Gastroesophageal sphincter (tissue), 4 donors: ENCODE measurements around the gene SIGLEC6. TPM values are rescaled to one million over a fixed set of nuclear protein-coding genes. Genes with fewer than 3 reads are reported as not detected.

Source experiments
- ATAC-seq: fragments of 150-250 bp; one replicate; pipeline ENCODE4 v1.9.1; 2016; ENCODE audit warnings: mild to moderate bottlenecking, moderate library complexity
- H3K27ac ChIP-seq, 4 donors: fragments of 200-600 bp; sonication (generic) in 3 of 4; 1 replicate in 3 of 4; 2 replicates in 1 of 4; pipeline ENCODE4 v1.5.1; 2016 to 2019
- H3K27me3 ChIP-seq: fragments of 200-600 bp; sonication (generic); one replicate; pipeline ENCODE4 v1.5.1; 2019
- H3K36me3 ChIP-seq, 2 donors: fragments of 200-600 bp; sonication (generic); one replicate each; pipeline ENCODE4 v1.5.1; 2019; ENCODE audit warnings: control low read depth in 1 of 2
- H3K4me1 ChIP-seq, 3 donors: fragments of 200-600 bp; sonication (generic); 1 replicate in 2 of 3; 2 replicates in 1 of 3; pipeline ENCODE4 v1.5.1; 2016 to 2019; ENCODE audit warnings: control low read depth in 2 of 3
- H3K4me3 ChIP-seq, 2 donors: fragments of 200-600 bp; sonication (generic); one replicate each; pipeline ENCODE4 v1.5.1; 2019; ENCODE audit warnings: mild to moderate bottlenecking in 1 of 2, moderate library complexity in 1 of 2
- H3K9me3 ChIP-seq, 3 donors: fragments of 200-600 bp; sonication (generic); one replicate each; pipeline ENCODE4 v1.5.1; 2017 to 2019; ENCODE audit warnings: control low read depth in 2 of 3
- EP300 ChIP-seq: sonication (generic); formaldehyde crosslinking; IDR thresholded peaks from one replicate; pipeline ENCODE4 v1.6.1; 2017; ENCODE audit warnings: antibody characterized with exemption, mild to moderate bottlenecking
- POLR2A ChIP-seq, 2 donors: fragments of 450-650 bp; IDR thresholded peaks; one replicate each; pipeline ENCODE4 v1.6.1; 2017; ENCODE audit warnings: antibody characterized with exemption in 2 of 2, mild to moderate bottlenecking in 2 of 2, moderate library complexity in 1 of 2
- POLR2AphosphoS5 ChIP-seq: sonication (generic); formaldehyde crosslinking; IDR thresholded peaks from one replicate; pipeline ENCODE4 v1.6.1; 2017; ENCODE audit warnings: antibody characterized with exemption
- WGBS, 2 donors: methylation state at CpG; one replicate each; pipeline ENCODE4 v1.1.5; 2018; ENCODE audit warnings: low coverage in 1 of 2; 5-methylcytosine and 5-hydroxymethylcytosine counted together
- total RNA-seq, 4 donors: library from RNA; depleted of rRNA; stranded (reverse); fragments of >200 nt; gene quantifications; one replicate each; pipeline ENCODE4 v1.1.0, GENCODE V29; 2016
- TF ChIP-seq, protein P1 (sequence below), 4 experiments: fragments of 200-600 bp in 2 of 4; fragments of 450-650 bp in 2 of 4; sonication (generic) in 1 of 4; IDR thresholded peaks; one replicate each; pipeline ENCODE4 v1.5.1; 2017 to 2019; ENCODE audit warnings: antibody characterized with exemption in 4 of 4, mild to moderate bottlenecking in 2 of 4, moderate library complexity in 2 of 4

SIGLEC6 gene
- total RNA-seq, 4 donors from 2014 or later = 0.59 to 3.9 (median 3.1) TPM

DNA sequence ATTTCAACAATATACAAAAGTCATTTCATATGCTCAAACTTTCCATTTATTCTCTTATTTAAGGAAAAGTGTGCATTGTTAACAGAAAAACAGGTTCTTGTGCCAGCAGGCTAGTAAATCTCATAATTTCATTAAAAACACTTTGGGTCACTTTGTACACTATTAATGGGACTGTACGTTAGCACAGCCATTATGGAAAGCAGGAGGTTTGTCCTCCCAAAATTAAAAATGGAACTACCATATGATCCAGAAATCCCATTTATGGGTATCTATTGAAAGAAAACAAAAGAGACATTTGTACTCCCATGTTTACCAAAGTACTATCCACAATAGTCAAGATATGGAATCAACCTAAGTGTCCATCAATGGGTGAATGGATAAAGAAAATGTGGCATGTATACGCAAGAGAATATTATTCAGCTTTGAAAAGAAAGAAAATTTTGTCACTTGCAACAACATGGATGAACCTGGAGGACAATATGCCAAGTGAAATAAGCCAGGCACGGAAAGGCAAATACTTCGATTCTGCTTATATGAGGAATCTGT is 8.4 kb upstream of the SIGLEC6 start:
- Histone ChIP-seq H3K27ac (no peak overlapping the region), H3K4me3 (no peak overlapping the region), H3K4me1 (no peaks in the 10 kb centered on the region), H3K27me3 (peaks cover 63% of the 10 kb centered on the region), H3K36me3 (no peaks in the 10 kb centered on the region), H3K9me3 (peaks cover 0 to 3% (median 0%) of the 10 kb centered on the region in 3 donors)
- 72 to 78% methylated on average over 4 of the region's 4 CpGs for whole genome bisulfite sequencing, 2 donors
- TF ChIP-seq EP300 (no peak), POLR2AphosphoS5 (no peak), POLR2A (IDR thresholded peaks at IDR 0.05) (no peak)
- TF ChIP-seq, protein P1, sequence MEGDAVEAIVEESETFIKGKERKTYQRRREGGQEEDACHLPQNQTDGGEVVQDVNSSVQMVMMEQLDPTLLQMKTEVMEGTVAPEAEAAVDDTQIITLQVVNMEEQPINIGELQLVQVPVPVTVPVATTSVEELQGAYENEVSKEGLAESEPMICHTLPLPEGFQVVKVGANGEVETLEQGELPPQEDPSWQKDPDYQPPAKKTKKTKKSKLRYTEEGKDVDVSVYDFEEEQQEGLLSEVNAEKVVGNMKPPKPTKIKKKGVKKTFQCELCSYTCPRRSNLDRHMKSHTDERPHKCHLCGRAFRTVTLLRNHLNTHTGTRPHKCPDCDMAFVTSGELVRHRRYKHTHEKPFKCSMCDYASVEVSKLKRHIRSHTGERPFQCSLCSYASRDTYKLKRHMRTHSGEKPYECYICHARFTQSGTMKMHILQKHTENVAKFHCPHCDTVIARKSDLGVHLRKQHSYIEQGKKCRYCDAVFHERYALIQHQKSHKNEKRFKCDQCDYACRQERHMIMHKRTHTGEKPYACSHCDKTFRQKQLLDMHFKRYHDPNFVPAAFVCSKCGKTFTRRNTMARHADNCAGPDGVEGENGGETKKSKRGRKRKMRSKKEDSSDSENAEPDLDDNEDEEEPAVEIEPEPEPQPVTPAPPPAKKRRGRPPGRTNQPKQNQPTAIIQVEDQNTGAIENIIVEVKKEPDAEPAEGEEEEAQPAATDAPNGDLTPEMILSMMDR (IDR thresholded peaks at IDR 0.05) = no peak
- ATAC-seq = no peak

DNA sequence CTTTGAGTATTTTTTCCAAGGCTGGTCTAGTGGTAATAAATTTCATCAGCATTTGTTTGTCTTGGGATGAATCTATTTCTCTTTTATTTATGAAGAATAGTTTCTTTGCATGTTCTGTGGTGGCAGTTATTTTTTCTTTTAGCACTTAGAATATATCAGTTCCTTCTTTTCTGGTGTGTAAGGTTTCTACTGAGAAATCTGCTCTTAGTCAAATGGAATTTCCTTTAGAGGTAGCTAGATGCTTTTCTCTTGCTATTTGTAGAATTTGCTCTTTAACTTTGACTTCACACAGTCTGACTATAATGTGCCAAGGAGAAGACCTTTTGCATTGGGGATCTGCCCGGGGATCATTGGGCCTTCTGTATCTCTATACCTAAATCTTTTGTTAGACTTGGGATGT is 4.1 kb upstream of the SIGLEC6 start:
- H3K27me3 ChIP-seq = peaks cover 36% of the 10 kb centered on the region
- H3K9me3 ChIP-seq = peaks cover 0 to 3% (median 0%) of the 10 kb centered on the region in 3 donors
- no peak overlapping the region for H3K4me3 ChIP-seq
- no peak overlapping the region for H3K27ac ChIP-seq
- no peaks in the 10 kb centered on the region for H3K36me3 ChIP-seq
- WGBS, 2 donors = 80 to 86% methylated on average over 1 of the region's 1 CpG
- no peak for ATAC-seq
- TF ChIP-seq EP300 = no peak
- TF ChIP-seq POLR2AphosphoS5 = no peak
- TF ChIP-seq, protein P1 (IDR thresholded peaks at IDR 0.05) = no peak
- no peak for TF ChIP-seq POLR2A (IDR thresholded peaks at IDR 0.05)
- no peaks in the 10 kb centered on the region for H3K4me1 ChIP-seq

DNA sequence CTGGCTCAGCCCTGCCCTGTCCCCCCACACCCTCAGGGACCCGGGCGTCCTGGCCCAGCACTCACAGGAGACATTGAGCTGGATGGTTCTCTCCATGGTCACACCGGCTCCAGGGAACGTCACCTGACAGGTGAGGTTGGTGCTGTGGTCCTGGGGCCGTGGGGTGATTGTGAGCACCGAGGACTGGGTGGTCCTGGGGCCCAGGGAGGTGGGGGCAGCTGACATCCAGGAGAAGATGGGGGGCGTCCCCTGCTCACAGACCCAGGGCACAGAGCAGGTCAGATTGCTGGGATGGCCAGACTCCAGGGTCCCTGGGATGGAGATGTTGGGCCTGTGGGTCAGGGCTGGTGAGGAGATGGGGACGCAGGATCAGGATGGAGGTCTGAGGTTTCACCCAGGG is 854 bp downstream of the SIGLEC6 start:
- Histone ChIP-seq H3K27me3 (peaks cover 45% of the 10 kb centered on the region), H3K9me3 (peaks cover 0 to 2% (median 0%) of the 10 kb centered on the region in 3 donors), H3K4me3 (peak overlapping the region in 1 of 2 donors; percentile 6), H3K4me1 (no peaks in the 10 kb centered on the region), H3K36me3 (no peaks in the 10 kb centered on the region), H3K27ac (no peak overlapping the region)
- 70 to 83% methylated on average over 1 to 2 of the region's 8 CpGs for WGBS, 2 donors
- TF ChIP-seq, protein P1 (IDR thresholded peaks at IDR 0.05) = no peak
- no peak for TF ChIP-seq EP300
- TF ChIP-seq POLR2A (IDR thresholded peaks at IDR 0.05) = no peak
- TF ChIP-seq POLR2AphosphoS5 = no peak
- ATAC-seq = no peak

GRCh38 chr19:51529301-51529700 is 2.2 kb downstream of the SIGLEC6 start:
- ATAC-seq = no peak
- TF ChIP-seq EP300 (no peak), POLR2A (IDR thresholded peaks at IDR 0.05) (no peak), POLR2AphosphoS5 (no peak)
- TF ChIP-seq, protein P1 (IDR thresholded peaks at IDR 0.05) = no peak
- Histone ChIP-seq H3K9me3 (no peaks in the 10 kb centered on the region), H3K36me3 (no peaks in the 10 kb centered on the region), H3K27ac (no peak overlapping the region), H3K27me3 (peaks cover 51% of the 10 kb centered on the region), H3K4me1 (no peaks in the 10 kb centered on the region), H3K4me3 (no peak overlapping the region)
- no CpG with 5 or more reads among the region's 2 CpGs for WGBS, 2 donors

DNA sequence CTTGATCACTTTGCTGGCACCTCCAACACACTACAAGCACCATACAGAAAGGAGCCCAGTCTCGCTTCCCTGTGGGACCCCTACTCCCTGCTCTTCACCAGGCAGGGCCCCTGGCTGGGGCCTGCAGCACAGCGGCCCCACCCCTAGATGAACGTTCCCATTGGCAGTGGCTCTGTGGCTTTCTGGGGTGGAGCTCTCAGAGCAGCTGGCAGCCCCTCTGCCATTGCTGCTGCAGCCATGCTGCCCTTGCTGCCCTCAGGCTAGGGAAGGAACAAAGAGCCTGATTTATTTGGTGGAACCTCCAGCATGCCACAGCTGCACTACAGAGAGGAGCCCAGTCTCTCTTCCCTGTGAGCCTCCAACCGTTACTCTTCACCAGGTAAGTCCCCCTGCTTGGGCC is 5.8 kb downstream of the SIGLEC6 start:
- 20% methylated on average over 1 of the region's 4 CpGs; no CpG with 5 or more reads in 1 of the 2 donors for WGBS, 2 donors
- Histone ChIP-seq H3K27ac (no peak overlapping the region), H3K4me3 (no peak overlapping the region), H3K4me1 (no peaks in the 10 kb centered on the region), H3K36me3 (no peaks in the 10 kb centered on the region), H3K27me3 (peaks cover 47% of the 10 kb centered on the region), H3K9me3 (no peaks in the 10 kb centered on the region)
- no peak for ATAC-seq
- TF ChIP-seq, protein P1 (IDR thresholded peaks at IDR 0.05) = no peak
- TF ChIP-seq POLR2AphosphoS5 (no peak), POLR2A (IDR thresholded peaks at IDR 0.05) (no peak), EP300 (no peak)
